MCF 10A (cell line): Measurements from ENCODE around the gene GLYATL3. TPM values are rescaled to one million over a fixed set of nuclear protein-coding genes. Genes with fewer than 3 reads are reported as not detected.
A peak's percentile ranks its signal among the peaks of the same experiment; 100 is the strongest.

ENCODE experiments used
- BruUV-seq: library from RNA; stranded (reverse); fragments of 400-500 nt; replicated peaks from 2 replicates; lab custom pipeline; 2021; lab: Mats Ljungman, UMichigan
- CTCF ChIA-PET: fragments of 300-600 bp; sonication (Branson Sonifier 250); formaldehyde crosslinking; extraction: SDS; loops from one replicate; lab custom pipeline; 2021; ENCODE audit warnings: antibody characterized with exemption, inconsistent platforms; lab: Yijun Ruan, JAX
- POLR2A ChIA-PET: fragments of 300-600, 350-650 bp; sonication (Branson Sonifier 250); formaldehyde crosslinking; extraction: SDS; loops from one replicate; lab custom pipeline; 2020; ENCODE audit warnings: antibody characterized with exemption, inconsistent platforms; lab: Yijun Ruan, JAX
- DNase-seq: peaks from one replicate; pipeline ENCODE4 v3.0.0-alpha.2; 2018; ENCODE audit not compliant: unreplicated experiment
- H3K27ac Mint-ChIP-seq: one replicate; pipeline ENCODE4 v1.8.0; 2022; ENCODE audit warnings: mild to moderate bottlenecking, low read depth, mixed read lengths; ENCODE audit not compliant: unreplicated experiment
- H3K27me3 Mint-ChIP-seq: one replicate; pipeline ENCODE4 v1.8.0; 2022; ENCODE audit warnings: mixed read lengths; ENCODE audit not compliant: insufficient read depth, unreplicated experiment
- H3K36me3 Mint-ChIP-seq: one replicate; pipeline ENCODE4 v1.8.0; 2022; ENCODE audit warnings: mild to moderate bottlenecking, moderate library complexity, mixed read lengths; ENCODE audit not compliant: insufficient read depth, unreplicated experiment
- H3K4me1 Mint-ChIP-seq: one replicate; pipeline ENCODE4 v1.8.0; 2022; ENCODE audit warnings: mixed read lengths; ENCODE audit not compliant: insufficient read depth, unreplicated experiment
- H3K4me3 Mint-ChIP-seq: one replicate; pipeline ENCODE4 v1.8.0; 2022; ENCODE audit warnings: mild to moderate bottlenecking, moderate library complexity, mixed read lengths; ENCODE audit not compliant: unreplicated experiment
- H3K9me3 Mint-ChIP-seq: one replicate; pipeline ENCODE4 v1.8.0; 2022; ENCODE audit warnings: mixed read lengths; ENCODE audit not compliant: unreplicated experiment
- intact Hi-C: fragments of 100-400 bp; cut with micrococcal nuclease; formaldehyde crosslinking; loops from 2 replicates; pipeline ENCODE4 v1.14.1; 2022
- total RNA-seq: library from RNA; stranded (reverse); gene quantifications from 2 replicates; pipeline ENCODE4 v1.2.3, GENCODE V29; 2022
- TF ChIP-seq, protein P1 (sequence below): fragments of 200-600 bp; IDR thresholded peaks from one replicate; pipeline ENCODE4 v1.8.0; 2022; ENCODE audit warnings: antibody characterized with exemption, mild to moderate bottlenecking; ENCODE audit not compliant: unreplicated experiment

Gene GLYATL3
- total RNA-seq, 1 experiment from 2014 or later: not detected

DNA sequence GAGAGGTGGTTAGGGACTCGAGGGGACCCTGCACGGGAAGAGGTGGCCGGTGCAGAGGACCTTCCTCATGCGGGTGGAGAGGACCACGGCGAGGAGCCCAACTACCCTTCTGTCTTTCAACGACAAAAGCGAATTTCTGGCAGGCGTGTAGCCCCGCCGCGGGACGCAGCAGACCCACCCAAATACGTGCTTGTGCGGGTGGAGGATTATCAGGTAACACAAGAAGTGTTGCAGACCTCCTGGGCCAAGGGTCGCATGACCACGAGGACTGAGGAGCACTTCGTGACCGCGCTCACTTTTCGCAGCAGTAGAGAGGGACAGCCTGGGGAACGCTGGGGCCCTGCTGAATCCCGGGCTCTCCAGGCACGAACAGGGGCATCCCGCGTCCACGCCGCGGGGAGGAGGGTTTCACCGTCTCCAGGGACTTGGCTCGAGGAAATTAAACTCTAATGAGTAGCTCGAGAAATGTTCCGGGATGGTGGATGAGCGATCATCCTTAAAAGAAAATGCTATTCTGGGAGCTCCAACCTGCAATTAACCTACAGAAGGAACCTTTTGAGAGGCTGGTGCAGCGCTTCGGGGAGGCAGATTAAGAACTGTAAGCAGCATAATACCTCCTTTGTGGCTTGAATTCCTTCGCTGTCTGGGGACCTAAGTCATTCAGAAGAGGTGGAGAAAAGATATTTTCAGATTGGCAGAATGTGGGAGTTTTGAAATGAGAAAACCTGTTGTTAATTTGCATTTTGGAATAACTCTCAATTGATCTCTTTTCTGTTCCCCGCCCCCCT is 51.5 kb downstream of the GLYATL3 start:
- H3K9me3 Mint-ChIP-seq: no peaks in the 10 kb centered on the region
- peaks cover 27% of the 10 kb centered on the region for H3K4me1 Mint-ChIP-seq
- H3K27ac Mint-ChIP-seq: peak overlapping the region; percentile 77
- H3K27me3 Mint-ChIP-seq: no peaks in the 10 kb centered on the region
- H3K36me3 Mint-ChIP-seq: peaks cover 17% of the 10 kb centered on the region
- peak; percentile 38 for DNase-seq
- TF ChIP-seq, protein P1, sequence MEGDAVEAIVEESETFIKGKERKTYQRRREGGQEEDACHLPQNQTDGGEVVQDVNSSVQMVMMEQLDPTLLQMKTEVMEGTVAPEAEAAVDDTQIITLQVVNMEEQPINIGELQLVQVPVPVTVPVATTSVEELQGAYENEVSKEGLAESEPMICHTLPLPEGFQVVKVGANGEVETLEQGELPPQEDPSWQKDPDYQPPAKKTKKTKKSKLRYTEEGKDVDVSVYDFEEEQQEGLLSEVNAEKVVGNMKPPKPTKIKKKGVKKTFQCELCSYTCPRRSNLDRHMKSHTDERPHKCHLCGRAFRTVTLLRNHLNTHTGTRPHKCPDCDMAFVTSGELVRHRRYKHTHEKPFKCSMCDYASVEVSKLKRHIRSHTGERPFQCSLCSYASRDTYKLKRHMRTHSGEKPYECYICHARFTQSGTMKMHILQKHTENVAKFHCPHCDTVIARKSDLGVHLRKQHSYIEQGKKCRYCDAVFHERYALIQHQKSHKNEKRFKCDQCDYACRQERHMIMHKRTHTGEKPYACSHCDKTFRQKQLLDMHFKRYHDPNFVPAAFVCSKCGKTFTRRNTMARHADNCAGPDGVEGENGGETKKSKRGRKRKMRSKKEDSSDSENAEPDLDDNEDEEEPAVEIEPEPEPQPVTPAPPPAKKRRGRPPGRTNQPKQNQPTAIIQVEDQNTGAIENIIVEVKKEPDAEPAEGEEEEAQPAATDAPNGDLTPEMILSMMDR: no peak
- H3K4me3 Mint-ChIP-seq: peak overlapping the region; percentile 90
- CTCF ChIA-PET: interaction anchor here (0.6 to 4.7 kb wide), 8 partner anchors 9 to 189 kb away, joined by 3 to 41 read pairs (median 10); no protein-coding TSS in a partner anchor
- POLR2A ChIA-PET: interaction anchor here (0.6 to 5.7 kb wide), 10 partner anchors 8 to 1882 kb away, joined by 3 to 216 read pairs (median 5); no protein-coding TSS in a partner anchor
- intact Hi-C loops: loop anchor here (2.0 kb wide), 2 partner anchors 18 to 724 kb away; no protein-coding TSS in a partner anchor
- TSS peak; percentile 31 for BruUV-seq

DNA sequence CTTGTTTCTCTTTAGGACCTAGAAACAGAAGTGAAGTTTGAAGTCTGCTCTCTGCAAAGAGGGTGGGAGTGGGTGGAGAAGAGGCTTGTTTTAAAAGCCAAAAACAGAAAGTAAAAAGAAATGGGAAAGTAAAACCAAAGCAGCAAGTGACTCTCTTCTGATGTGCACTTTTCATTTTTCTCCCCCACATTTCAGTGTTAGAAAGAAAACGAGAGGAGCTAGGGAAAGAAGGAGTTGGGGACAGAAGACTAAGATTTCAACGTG is 52.1 kb downstream of the GLYATL3 start:
- Mint-ChIP-seq H3K27ac (peak overlapping the region; percentile 77), H3K9me3 (no peaks in the 10 kb centered on the region), H3K4me1 (peaks cover 32% of the 10 kb centered on the region), H3K36me3 (peaks cover 17% of the 10 kb centered on the region), H3K4me3 (peak overlapping the region; percentile 90), H3K27me3 (no peaks in the 10 kb centered on the region)
- no TSS peak for BruUV-seq
- POLR2A ChIA-PET: interaction anchor here (1.0 to 5.7 kb wide), 5 partner anchors 10 to 53 kb away, joined by 3 to 216 read pairs (median 7); no protein-coding TSS in a partner anchor
- TF ChIP-seq, protein P1: no peak
- DNase-seq: no peak
- intact Hi-C loops: loop anchor here (2.0 kb wide), 2 partner anchors 19 to 725 kb away; no protein-coding TSS in a partner anchor
- CTCF ChIA-PET: interaction anchor here (0.6 to 4.7 kb wide), 9 partner anchors 10 to 188 kb away, joined by 3 to 41 read pairs (median 3); no protein-coding TSS in a partner anchor

DNA sequence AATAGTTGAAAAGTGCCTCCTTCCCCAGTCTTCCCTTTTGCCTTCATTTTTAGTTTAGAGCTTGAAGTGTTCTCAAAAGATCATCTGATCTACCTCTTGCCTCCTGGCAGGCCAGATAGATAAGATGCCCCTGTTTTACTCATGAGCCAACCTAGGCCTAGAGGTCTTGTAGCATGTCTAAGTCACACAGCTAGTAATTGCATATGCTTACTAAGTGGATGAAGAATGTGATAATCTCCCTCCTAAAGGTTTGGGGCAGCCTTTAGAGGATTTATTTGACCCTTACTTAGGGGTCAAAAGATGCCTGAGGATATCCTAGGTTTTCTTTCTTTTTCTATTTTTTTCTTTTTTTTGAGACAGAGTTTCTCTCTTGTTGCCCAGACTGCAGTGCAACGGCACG is 52.9 kb downstream of the GLYATL3 start:
- BruUV-seq: no TSS peak
- Mint-ChIP-seq H3K4me3 (peak overlapping the region; percentile 90), H3K4me1 (peaks cover 32% of the 10 kb centered on the region), H3K36me3 (peaks cover 17% of the 10 kb centered on the region), H3K9me3 (no peaks in the 10 kb centered on the region), H3K27me3 (no peaks in the 10 kb centered on the region), H3K27ac (peak overlapping the region; percentile 77)
- TF ChIP-seq, protein P1: no peak
- POLR2A ChIA-PET: interaction anchor here (0.9 to 5.7 kb wide), 9 partner anchors 8 to 54 kb away, joined by 3 to 216 read pairs (median 7); no protein-coding TSS in a partner anchor
- intact Hi-C loops: no loop called here
- CTCF ChIA-PET: interaction anchor here (0.9 to 4.7 kb wide), 7 partner anchors 11 to 54 kb away, joined by 3 to 41 read pairs (median 5); no protein-coding TSS in a partner anchor
- DNase-seq: peak; percentile 23

DNA sequence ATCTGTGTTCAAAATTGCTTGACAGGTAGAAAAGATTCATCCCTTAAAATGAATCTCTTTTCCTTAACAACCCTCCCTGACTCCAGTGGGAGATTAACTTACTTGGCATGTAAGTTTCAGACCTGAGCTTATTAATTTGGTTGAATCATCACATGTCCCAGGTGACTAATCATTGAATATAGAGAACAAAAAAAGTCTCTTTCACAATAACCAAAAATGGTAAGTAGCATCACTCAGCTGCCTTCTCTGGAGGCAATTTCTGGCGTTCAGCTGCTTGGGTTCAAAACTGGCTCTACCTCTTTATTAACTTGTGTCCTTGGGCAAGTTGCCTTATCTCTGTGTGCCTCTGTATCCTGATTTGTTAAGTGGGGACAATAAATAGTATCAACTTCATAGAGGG is 53.7 kb downstream of the GLYATL3 start:
- BruUV-seq: no TSS peak
- peak; percentile 82 for DNase-seq
- Mint-ChIP-seq H3K27me3 (no peaks in the 10 kb centered on the region), H3K27ac (peak overlapping the region; percentile 77), H3K4me3 (peak overlapping the region; percentile 90), H3K4me1 (peaks cover 36% of the 10 kb centered on the region), H3K9me3 (no peaks in the 10 kb centered on the region), H3K36me3 (peaks cover 17% of the 10 kb centered on the region)
- intact Hi-C loops: no loop called here
- POLR2A ChIA-PET: interaction anchor here (0.6 to 5.7 kb wide), 12 partner anchors 9 to 1884 kb away, joined by 3 to 216 read pairs (median 4); no protein-coding TSS in a partner anchor
- TF ChIP-seq, protein P1: no peak
- CTCF ChIA-PET: interaction anchor here (0.5 to 4.7 kb wide), 8 partner anchors 10 to 69 kb away, joined by 3 to 41 read pairs (median 4); no protein-coding TSS in a partner anchor
